Gastroesophageal sphincter (tissue), 3 donors: ENCODE measurements around the gene PPP2R3A.

ENCODE experiments used
- EP300 ChIP-seq: sonication (generic); formaldehyde crosslinking; IDR thresholded peaks from one replicate; pipeline ENCODE4 v1.6.1; 2017; ENCODE audit warnings: antibody characterized with exemption, mild to moderate bottlenecking
- POLR2A ChIP-seq, 2 donors: fragments of 450-650 bp; IDR thresholded peaks; one replicate each; pipeline ENCODE4 v1.6.1; 2017; ENCODE audit warnings: antibody characterized with exemption in 2 of 2, mild to moderate bottlenecking in 2 of 2, moderate library complexity in 1 of 2
- TF ChIP-seq, protein P1 (sequence below), 4 experiments: fragments of 200-600 bp in 2 of 4; fragments of 450-650 bp in 2 of 4; sonication (generic) in 1 of 4; IDR thresholded peaks; one replicate each; pipeline ENCODE4 v1.5.1; 2017 to 2019; ENCODE audit warnings: antibody characterized with exemption in 4 of 4, mild to moderate bottlenecking in 2 of 4, moderate library complexity in 2 of 4

DNA sequence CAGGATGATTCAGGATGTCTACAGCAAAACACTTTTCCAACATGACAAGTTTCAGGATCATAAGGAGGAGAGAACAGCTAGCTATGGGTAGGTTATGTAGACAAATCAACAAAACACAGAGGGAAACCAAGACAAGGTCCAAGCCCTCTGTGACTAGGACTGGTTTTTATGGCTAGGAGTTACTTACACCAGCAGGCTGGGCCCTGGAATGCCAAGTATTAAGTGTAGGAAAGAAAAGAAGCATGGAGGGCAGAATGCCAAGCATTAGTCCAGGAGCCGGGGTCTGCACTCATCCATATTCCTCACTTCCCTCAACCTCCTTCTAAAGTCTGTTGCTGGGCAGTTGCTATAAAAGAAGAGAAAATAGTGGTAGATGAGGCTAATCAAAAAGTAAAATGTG, 35.3 kb upstream of the PPP2R3A start:
- TF ChIP-seq POLR2A (IDR thresholded peaks at IDR 0.05) (no peak), EP300 (no peak)
- TF ChIP-seq, protein P1, sequence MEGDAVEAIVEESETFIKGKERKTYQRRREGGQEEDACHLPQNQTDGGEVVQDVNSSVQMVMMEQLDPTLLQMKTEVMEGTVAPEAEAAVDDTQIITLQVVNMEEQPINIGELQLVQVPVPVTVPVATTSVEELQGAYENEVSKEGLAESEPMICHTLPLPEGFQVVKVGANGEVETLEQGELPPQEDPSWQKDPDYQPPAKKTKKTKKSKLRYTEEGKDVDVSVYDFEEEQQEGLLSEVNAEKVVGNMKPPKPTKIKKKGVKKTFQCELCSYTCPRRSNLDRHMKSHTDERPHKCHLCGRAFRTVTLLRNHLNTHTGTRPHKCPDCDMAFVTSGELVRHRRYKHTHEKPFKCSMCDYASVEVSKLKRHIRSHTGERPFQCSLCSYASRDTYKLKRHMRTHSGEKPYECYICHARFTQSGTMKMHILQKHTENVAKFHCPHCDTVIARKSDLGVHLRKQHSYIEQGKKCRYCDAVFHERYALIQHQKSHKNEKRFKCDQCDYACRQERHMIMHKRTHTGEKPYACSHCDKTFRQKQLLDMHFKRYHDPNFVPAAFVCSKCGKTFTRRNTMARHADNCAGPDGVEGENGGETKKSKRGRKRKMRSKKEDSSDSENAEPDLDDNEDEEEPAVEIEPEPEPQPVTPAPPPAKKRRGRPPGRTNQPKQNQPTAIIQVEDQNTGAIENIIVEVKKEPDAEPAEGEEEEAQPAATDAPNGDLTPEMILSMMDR (IDR thresholded peaks at IDR 0.05), result no peak
